BJ (cell line): Measurements from ENCODE around the gene WDSUB1. TPM values are rescaled to one million over a fixed set of nuclear protein-coding genes. Genes with fewer than 3 reads are reported as not detected.

ENCODE experiments used
- CTCF ChIA-PET: fragments of 350-600 bp; formaldehyde crosslinking; extraction: SDS; loops from one replicate; lab custom pipeline; 2021; ENCODE audit warnings: antibody characterized with exemption, inconsistent platforms; lab: Yijun Ruan, JAX
- POLR2A ChIA-PET: fragments of 300-600 bp; sonication (Branson Sonifier 250); formaldehyde crosslinking; extraction: SDS; loops from one replicate; lab custom pipeline; 2021; ENCODE audit warnings: antibody characterized with exemption; lab: Charles Lee
- DNase-seq: peaks from one replicate; pipeline ENCODE4 v3.0.0-alpha.2; 2011; ENCODE audit warnings: low read depth
- H3K27me3 ChIP-seq: 2 replicates; pipeline ENCODE4 v1.6.0; 2011; ENCODE audit warnings: low read length; ENCODE audit not compliant: control insufficient read depth, insufficient read depth
- H3K36me3 ChIP-seq: 2 replicates; pipeline ENCODE4 v1.5.1; 2011; ENCODE audit warnings: low read length; ENCODE audit not compliant: control insufficient read depth, insufficient read depth
- H3K4me3 ChIP-seq: 2 replicates; pipeline ENCODE4 v1.5.1; 2011; ENCODE audit warnings: low read depth, mild to moderate bottlenecking, control low read depth, low read length
- polyA plus RNA-seq: library from polyadenylated mRNA; depleted of rRNA; stranded (reverse); fragments of >200 nt; gene quantifications from 2 replicates; pipeline ENCODE4 v1.2.3, GENCODE V29; 2011
- TF ChIP-seq, protein P1 (sequence below): IDR thresholded peaks from 2 replicates; pipeline ENCODE4 v1.5.1; 2011; ENCODE audit warnings: low read depth, mild to moderate bottlenecking, control low read depth, inconsistent platforms, low read length, moderate library complexity; ENCODE audit not compliant: insufficient read depth

The WDSUB1 gene
- polyA plus RNA-seq, 1 experiment = 4.5 TPM

DNA sequence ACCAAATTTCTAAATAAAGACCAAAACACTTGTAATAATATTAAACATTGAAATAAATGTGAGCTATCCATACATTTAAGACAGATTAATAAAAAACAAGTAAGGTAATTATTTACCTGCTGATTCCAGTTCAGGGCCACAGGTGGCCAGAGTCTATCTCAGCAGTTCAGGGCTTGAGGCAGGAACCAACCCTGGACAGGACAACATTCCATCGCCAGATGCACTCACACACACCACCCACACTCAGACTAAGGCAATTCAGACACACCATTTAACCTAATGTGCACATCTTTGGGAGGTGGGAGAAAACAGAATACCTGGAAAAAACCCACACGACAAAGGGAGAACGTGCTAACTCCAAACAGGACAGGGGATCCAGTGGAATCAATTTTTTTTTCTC is 14.1 kb upstream of the WDSUB1 start:
- Histone ChIP-seq H3K36me3 (no peaks in the 10 kb centered on the region), H3K4me3 (no peak overlapping the region), H3K27me3 (no peaks in the 10 kb centered on the region)
- DNase-seq = no peak
- POLR2A ChIA-PET = no interaction called here
- CTCF ChIA-PET = no interaction called here
- TF ChIP-seq, protein P1, sequence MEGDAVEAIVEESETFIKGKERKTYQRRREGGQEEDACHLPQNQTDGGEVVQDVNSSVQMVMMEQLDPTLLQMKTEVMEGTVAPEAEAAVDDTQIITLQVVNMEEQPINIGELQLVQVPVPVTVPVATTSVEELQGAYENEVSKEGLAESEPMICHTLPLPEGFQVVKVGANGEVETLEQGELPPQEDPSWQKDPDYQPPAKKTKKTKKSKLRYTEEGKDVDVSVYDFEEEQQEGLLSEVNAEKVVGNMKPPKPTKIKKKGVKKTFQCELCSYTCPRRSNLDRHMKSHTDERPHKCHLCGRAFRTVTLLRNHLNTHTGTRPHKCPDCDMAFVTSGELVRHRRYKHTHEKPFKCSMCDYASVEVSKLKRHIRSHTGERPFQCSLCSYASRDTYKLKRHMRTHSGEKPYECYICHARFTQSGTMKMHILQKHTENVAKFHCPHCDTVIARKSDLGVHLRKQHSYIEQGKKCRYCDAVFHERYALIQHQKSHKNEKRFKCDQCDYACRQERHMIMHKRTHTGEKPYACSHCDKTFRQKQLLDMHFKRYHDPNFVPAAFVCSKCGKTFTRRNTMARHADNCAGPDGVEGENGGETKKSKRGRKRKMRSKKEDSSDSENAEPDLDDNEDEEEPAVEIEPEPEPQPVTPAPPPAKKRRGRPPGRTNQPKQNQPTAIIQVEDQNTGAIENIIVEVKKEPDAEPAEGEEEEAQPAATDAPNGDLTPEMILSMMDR = no peak

DNA sequence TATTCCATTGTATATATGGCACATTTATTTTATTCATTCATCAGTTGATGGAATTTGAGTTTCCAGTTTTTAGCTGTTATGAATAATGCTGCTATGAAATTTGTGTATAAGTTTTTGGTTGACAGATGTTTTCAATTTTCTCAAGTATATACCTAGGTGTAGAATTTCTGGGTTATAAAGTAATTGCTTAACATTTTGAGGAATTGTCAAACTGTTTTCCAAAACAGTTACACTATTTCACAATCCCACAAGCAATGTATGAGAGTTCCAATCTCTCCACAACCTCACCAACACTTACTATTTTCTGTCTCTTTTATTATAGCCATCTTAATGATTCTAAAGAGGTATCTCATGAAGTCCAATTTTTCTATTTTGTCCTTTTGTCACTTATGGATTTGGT is 12.5 kb upstream of the WDSUB1 start:
- DNase-seq = no peak
- ChIA-PET CTCF (no interaction called here), POLR2A (no interaction called here)
- Histone ChIP-seq H3K36me3 (no peaks in the 10 kb centered on the region), H3K27me3 (no peaks in the 10 kb centered on the region), H3K4me3 (no peak overlapping the region)
- TF ChIP-seq, protein P1 = no peak

DNA sequence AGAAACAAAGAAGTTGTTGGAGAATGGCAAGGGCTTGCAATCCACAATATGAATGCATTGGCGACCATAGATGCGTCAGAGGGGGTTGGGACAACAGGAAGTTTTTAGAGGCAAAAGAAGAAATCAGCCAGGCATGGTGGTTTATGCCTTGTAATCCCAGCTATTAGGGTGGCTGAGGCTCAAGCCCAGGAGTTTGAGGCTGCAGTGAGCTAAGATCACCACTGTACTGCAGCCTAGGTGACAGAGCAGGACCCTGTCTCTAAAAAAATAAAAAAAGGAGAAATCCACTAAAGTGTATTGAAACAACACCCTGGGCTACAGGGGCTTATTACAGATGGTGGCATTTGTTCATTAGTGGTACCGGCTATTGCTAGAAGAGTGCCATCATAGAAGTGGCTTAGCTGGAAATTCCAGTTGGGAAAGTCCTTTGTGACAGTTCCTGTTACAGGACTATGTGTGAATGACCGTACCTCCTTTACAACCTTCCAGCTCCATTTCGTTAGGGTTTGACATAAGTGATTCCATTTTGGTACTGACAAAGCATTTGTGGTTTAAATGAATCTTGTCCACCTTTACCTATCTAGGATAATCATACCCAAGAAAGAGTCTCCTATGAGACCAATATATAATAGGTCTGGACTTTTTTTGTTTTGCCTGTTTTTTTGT is 10.7 kb upstream of the WDSUB1 start:
- no peak overlapping the region for H3K4me3 ChIP-seq
- no peak for DNase-seq
- no peaks in the 10 kb centered on the region for H3K36me3 ChIP-seq
- CTCF ChIA-PET = interaction anchor here (0.6 to 1.1 kb wide), 2 partner anchors 9 to 172 kb away, joined by 3 to 6 read pairs; no protein-coding TSS in a partner anchor
- no peaks in the 10 kb centered on the region for H3K27me3 ChIP-seq
- TF ChIP-seq, protein P1 = no peak
- POLR2A ChIA-PET = no interaction called here

DNA sequence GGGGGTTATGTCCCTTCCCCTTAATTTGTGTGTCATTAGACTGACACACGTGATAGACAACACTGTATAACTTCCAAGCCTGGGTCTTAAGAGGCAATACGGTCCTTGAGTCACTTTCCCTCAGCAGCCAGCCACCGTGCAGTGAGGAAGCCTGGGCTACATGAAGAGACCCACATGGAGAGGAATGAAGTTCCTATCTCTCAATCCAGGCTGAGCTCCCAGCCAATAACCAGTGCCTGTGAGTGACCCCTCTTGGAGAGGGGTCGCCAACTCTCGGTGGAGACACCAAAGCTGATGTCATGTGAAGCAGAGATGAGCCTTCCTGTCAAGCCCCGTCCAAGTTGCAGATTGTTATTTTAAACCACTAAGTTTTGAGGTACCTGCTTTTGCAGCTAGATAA is 5.7 kb upstream of the WDSUB1 start:
- H3K4me3 ChIP-seq = no peak overlapping the region
- POLR2A ChIA-PET = no interaction called here
- no peaks in the 10 kb centered on the region for H3K36me3 ChIP-seq
- no peak for DNase-seq
- H3K27me3 ChIP-seq = peaks cover 1% of the 10 kb centered on the region; the same call in 1 of the 2 replicates
- TF ChIP-seq, protein P1 = no peak
- CTCF ChIA-PET = no interaction called here

DNA sequence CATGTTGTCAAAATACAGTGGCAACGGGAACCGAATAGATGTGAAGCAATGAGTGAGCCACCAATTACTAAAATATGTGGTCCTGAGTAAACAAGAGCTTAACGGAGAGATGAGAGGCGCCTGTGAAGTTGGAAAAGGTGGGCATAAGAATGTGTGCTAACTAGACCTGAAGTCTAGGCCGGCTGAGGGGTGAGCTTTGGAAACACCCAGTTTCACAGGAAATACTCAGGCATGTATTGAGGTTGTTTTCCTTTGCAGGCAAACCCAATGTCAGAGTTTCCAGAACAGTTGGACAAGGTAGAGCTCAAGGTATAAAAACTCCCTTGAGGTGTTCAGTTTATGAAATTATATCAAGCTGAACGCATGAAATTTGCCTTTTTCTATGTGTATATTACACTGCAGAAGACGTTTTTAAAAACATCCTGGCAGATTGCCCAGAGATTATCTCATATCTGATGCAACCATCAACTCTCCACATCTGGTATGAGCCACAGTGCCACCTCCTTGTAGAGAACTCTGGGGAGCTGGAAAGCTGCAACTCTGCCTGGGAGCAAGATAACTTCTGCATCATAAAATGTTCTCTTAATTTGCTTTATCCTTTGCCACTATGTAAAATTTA is 3.9 kb upstream of the WDSUB1 start:
- Histone ChIP-seq H3K27me3 (peaks cover 1% of the 10 kb centered on the region; the same call in 1 of the 2 replicates), H3K36me3 (no peaks in the 10 kb centered on the region), H3K4me3 (no peak overlapping the region)
- ChIA-PET POLR2A (no interaction called here), CTCF (interaction anchor here (0.8 to 1.1 kb wide), 2 partner anchors 14 to 324 kb away, joined by 4 read pairs; no protein-coding TSS in a partner anchor)
- TF ChIP-seq, protein P1 = peak; percentile 26; the same call in 1 of the 2 replicates
- peak; percentile 56 for DNase-seq
